ENCODE measurements around the gene CHST9.
"Not testable (repeated sequence)": the region's sequence is repeated elsewhere in the genome, so short reads cannot be mapped to it uniquely, and the experiment has no call there.

The CHST9 gene

GRCh38 chr18:26999797-27000196 is 185.3 kb downstream of the CHST9 start:
- no peak for DNase-seq (ENCODE audit: low read depth)

GRCh38 chr18:26993568-26993967 is 191.5 kb downstream of the CHST9 start:
- no peak for DNase-seq (ENCODE audit: low read depth)

GRCh38 chr18:26992926-26993325 is 192.2 kb downstream of the CHST9 start:
- DNase-seq (ENCODE audit: low read depth), result no peak

GRCh38 chr18:26989842-26990241 is 195.3 kb downstream of the CHST9 start:
- no peak for DNase-seq (ENCODE audit: low read depth)

- DNase-seq (ENCODE audit: low read depth), result no peak
Observed at GRCh38 chr18:26981360-26982082, 203.6 kb downstream of the CHST9 start.

- DNase-seq (ENCODE audit: low read depth), result no peak
Observed at GRCh38 chr18:26978812-26979341, 206.2 kb downstream of the CHST9 start.

- DNase-seq (ENCODE audit: low read depth), result no peak
Observed at GRCh38 chr18:26977781-26978180, 207.3 kb downstream of the CHST9 start.

GRCh38 chr18:26976206-26976605 is 208.9 kb downstream of the CHST9 start:
- DNase-seq (ENCODE audit: low read depth), result no peak

GRCh38 chr18:26972549-26972948 is 212.6 kb downstream of the CHST9 start:
- DNase-seq (ENCODE audit: low read depth), result not testable (repeated sequence)

GRCh38 chr18:26971409-26971808 is 213.7 kb downstream of the CHST9 start:
- no peak for DNase-seq (ENCODE audit: low read depth)

GRCh38 chr18:26970637-26971036 is 214.5 kb downstream of the CHST9 start:
- no peak for DNase-seq (ENCODE audit: low read depth)

- DNase-seq (ENCODE audit: low read depth), result no peak
Observed at GRCh38 chr18:26965206-26965605, 219.9 kb downstream of the CHST9 start.

GRCh38 chr18:26963292-26963691 is 221.8 kb downstream of the CHST9 start:
- no peak for DNase-seq (ENCODE audit: low read depth)

- no peak for DNase-seq (ENCODE audit: low read depth)
Observed at GRCh38 chr18:26961839-26962238, 223.3 kb downstream of the CHST9 start.

GRCh38 chr18:26960911-26961310 is 224.2 kb downstream of the CHST9 start:
- no peak for DNase-seq (ENCODE audit: low read depth)

GRCh38 chr18:26956863-26957262 is 228.2 kb downstream of the CHST9 start:
- no peak for DNase-seq (ENCODE audit: low read depth)

- DNase-seq (ENCODE audit: low read depth), result no peak
Observed at GRCh38 chr18:26948703-26949102, 236.4 kb downstream of the CHST9 start.

- no peak for DNase-seq (ENCODE audit: low read depth)
Observed at GRCh38 chr18:26943906-26944305, 241.2 kb downstream of the CHST9 start.

GRCh38 chr18:26941584-26941983 is 243.5 kb downstream of the CHST9 start:
- no peak for DNase-seq (ENCODE audit: low read depth)

- DNase-seq (ENCODE audit: low read depth), result no peak
Observed at GRCh38 chr18:26940744-26941398, 244.2 kb downstream of the CHST9 start.

GRCh38 chr18:26931659-26932058 is 253.4 kb downstream of the CHST9 start:
- DNase-seq (ENCODE audit: low read depth), result no peak

GRCh38 chr18:26930630-26931029 is 254.5 kb downstream of the CHST9 start:
- DNase-seq (ENCODE audit: low read depth), result no peak

- DNase-seq (ENCODE audit: low read depth), result no peak
Observed at GRCh38 chr18:26928670-26929313, 256.3 kb downstream of the CHST9 start.
